HepG2 (cell line): Measurements from ENCODE around the gene USP40.

Experiments used
- ARNT ChIP-seq: fragments of 450-650 bp; IDR thresholded peaks from 2 replicates; pipeline ENCODE4 v1.6.1; 2017
- HIVEP1 ChIP-seq: sonication (generic); formaldehyde crosslinking; IDR thresholded peaks from 2 replicates; pipeline ENCODE4 v1.4.0; 2020; ENCODE audit warnings: mild to moderate bottlenecking, missing genetic modification reagents
- KDM1A ChIP-seq: IDR thresholded peaks from 2 replicates; pipeline ENCODE4 v1.6.1; 2016; ENCODE audit warnings: missing compliant biosample characterization
- PHF20 ChIP-seq: sonication (generic); formaldehyde crosslinking; IDR thresholded peaks from 2 replicates; pipeline ENCODE4 v1.5.0; 2020; ENCODE audit warnings: mild to moderate bottlenecking, missing genetic modification reagents
- ZBTB7A ChIP-seq: sonication (generic); formaldehyde crosslinking; IDR thresholded peaks from 2 replicates; pipeline ENCODE4 v1.8.0; 2022; ENCODE audit warnings: mild to moderate bottlenecking, missing genetic modification reagents
- ZNF441 ChIP-seq: sonication (generic); formaldehyde crosslinking; IDR thresholded peaks from 2 replicates; pipeline ENCODE4 v1.7.0; 2021; ENCODE audit warnings: missing genetic modification reagents, borderline replicate concordance
- ZNF564 ChIP-seq: sonication (generic); formaldehyde crosslinking; IDR thresholded peaks from 2 replicates; pipeline ENCODE4 v1.8.1; 2023; ENCODE audit warnings: mild to moderate bottlenecking, missing genetic modification reagents
- ZNF772 ChIP-seq: sonication (generic); formaldehyde crosslinking; IDR thresholded peaks from 2 replicates; pipeline ENCODE4 v1.5.0; 2020; ENCODE audit warnings: mild to moderate bottlenecking, missing genetic modification reagents
- TF ChIP-seq, protein P1 (sequence below): sonication (generic); formaldehyde crosslinking; IDR thresholded peaks from 2 replicates; pipeline ENCODE4 v1.5.0; 2020; ENCODE audit warnings: mild to moderate bottlenecking, missing genetic modification reagents, moderate library complexity

DNA sequence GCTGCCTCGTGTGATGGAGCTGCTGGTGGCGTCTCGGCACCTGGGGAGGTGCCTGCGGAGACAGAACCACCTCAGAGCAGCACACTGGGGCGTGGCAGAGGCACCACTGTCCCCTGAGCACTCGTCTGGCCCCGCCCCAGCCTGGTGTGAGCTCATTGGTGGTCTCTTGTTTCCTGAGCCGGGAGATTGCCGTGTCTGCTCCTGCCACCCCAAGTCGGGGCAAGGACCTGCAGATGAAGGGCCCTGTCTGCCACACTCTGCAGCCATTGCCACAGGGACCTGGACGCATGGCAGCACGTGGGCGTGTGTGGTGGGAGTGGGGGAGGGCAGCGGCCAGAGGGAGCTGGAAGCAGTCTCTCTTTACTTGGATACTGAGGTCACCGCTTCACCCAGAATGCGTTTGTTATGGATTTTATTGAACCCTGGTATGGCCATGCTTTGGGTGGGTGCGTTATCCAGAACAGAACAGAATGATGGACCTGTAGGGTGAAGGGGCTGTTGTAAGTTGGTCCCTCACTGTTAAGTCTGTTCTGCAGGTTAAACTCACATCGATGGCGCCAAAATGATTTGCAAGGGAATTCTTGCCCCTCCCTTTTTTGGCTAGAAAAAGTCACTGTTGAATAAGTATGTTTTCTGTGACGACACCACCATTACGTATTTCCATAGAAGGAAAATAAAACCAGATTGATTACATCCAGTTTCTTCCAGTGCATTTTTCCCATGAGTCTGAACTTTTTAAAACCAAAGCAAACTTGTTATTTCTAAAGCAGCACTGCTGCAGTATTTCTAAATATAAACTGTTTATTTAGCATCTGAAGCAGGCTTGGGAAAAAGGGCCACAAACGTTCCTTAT, 92.0 kb downstream of the USP40 start:
- TF ChIP-seq ZBTB7A (CRISPR knock-in tag) (no peak), ZNF772 (CRISPR knock-in tag) (no peak), PHF20 (no peak), ZNF564 (no peak), ARNT (no peak), KDM1A (CRISPR knock-in tag) (no peak), ZNF441 (CRISPR knock-in tag) (no peak), HIVEP1 (CRISPR knock-in tag) (no peak)
- TF ChIP-seq, protein P1, sequence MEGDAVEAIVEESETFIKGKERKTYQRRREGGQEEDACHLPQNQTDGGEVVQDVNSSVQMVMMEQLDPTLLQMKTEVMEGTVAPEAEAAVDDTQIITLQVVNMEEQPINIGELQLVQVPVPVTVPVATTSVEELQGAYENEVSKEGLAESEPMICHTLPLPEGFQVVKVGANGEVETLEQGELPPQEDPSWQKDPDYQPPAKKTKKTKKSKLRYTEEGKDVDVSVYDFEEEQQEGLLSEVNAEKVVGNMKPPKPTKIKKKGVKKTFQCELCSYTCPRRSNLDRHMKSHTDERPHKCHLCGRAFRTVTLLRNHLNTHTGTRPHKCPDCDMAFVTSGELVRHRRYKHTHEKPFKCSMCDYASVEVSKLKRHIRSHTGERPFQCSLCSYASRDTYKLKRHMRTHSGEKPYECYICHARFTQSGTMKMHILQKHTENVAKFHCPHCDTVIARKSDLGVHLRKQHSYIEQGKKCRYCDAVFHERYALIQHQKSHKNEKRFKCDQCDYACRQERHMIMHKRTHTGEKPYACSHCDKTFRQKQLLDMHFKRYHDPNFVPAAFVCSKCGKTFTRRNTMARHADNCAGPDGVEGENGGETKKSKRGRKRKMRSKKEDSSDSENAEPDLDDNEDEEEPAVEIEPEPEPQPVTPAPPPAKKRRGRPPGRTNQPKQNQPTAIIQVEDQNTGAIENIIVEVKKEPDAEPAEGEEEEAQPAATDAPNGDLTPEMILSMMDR (CRISPR knock-in tag): no peak
